HCT116 (cell line): ENCODE measurements around the gene IGSF10. TPM values are rescaled to one million over a fixed set of nuclear protein-coding genes. Genes with fewer than 3 reads are reported as not detected.

Experiments used
- ATAC-seq: fragments of 200-7000 bp; cut with Tn5 transposase; 2 replicates; pipeline ENCODE4 v1.9.1; 2020; ENCODE audit warnings: mild to moderate bottlenecking, moderate library complexity
- BruUV-seq: library from RNA; stranded (reverse); fragments of 400-500 nt; replicated peaks from 2 replicates; lab custom pipeline; 2021; lab: Mats Ljungman, UMichigan
- CTCF ChIA-PET: fragments of 300-600 bp; sonication (Branson Sonifier 250); formaldehyde crosslinking; loops from one replicate; lab custom pipeline; 2021; ENCODE audit warnings: antibody characterized with exemption; lab: Charles Lee
- POLR2A ChIA-PET: fragments of 300-600, 350-600 bp; sonication (Branson Sonifier 250); formaldehyde crosslinking; loops from one replicate; lab custom pipeline; 2021; ENCODE audit warnings: antibody characterized with exemption; lab: Charles Lee
- RAD21 ChIA-PET, 2 experiments: fragments of 300-600 bp; sonication (Branson Sonifier 250); formaldehyde crosslinking; loops; one replicate each; lab custom pipeline; 2023; ENCODE audit warnings: low total read pairs in 2 of 2; ENCODE audit not compliant: uncharacterized antibody in 2 of 2, unreplicated experiment in 2 of 2, low non-redundant PET in 1 of 2; lab: Charles Lee
- DNase-seq: peaks from one replicate; pipeline ENCODE4 v3.0.0-alpha.2; 2010; ENCODE audit warnings: low read depth, low spot score
- H2AFZ ChIP-seq: fragments of 200-600 bp; shearing (Covaris generic), sonication (generic); 2 replicates; pipeline ENCODE4 v1.6.1; 2017; ENCODE audit warnings: low read depth, mixed run types, mixed read lengths, antibody characterized with exemption, low read length; ENCODE audit not compliant: poor library complexity, severe bottlenecking
- H3K27ac ChIP-seq: 2 replicates; pipeline ENCODE4 v1.5.1; 2012; ENCODE audit warnings: low read depth, low read length
- H3K27me3 ChIP-seq: fragments of 200-600 bp; sonication (generic); 2 replicates; pipeline ENCODE4 v1.6.1; 2016; ENCODE audit warnings: mixed run types, low read length, mixed read lengths; ENCODE audit not compliant: insufficient read depth
- H3K36me3 ChIP-seq, 2 experiments: fragments of 200-500 bp in 1 of 2; fragments of 200-600 bp in 1 of 2; sonication (Bioruptor generic) in 1 of 2; sonication (generic) in 1 of 2; 2 replicates each; pipeline versions ENCODE4 v1.5.1 to v1.6.1; 2014 to 2016; ENCODE audit warnings: low read length in 2 of 2, inconsistent platforms in 1 of 2, mixed read lengths in 1 of 2, mixed run types in 1 of 2; ENCODE audit not compliant: insufficient read depth in 2 of 2, control insufficient read depth in 1 of 2
- H3K4me1 ChIP-seq, 2 experiments: fragments of 200-600 bp in 1 of 2; sonication (generic) in 1 of 2; 2 replicates each; pipeline versions ENCODE4 v1.5.1 to v1.6.1; 2012 to 2017; ENCODE audit warnings: low read length in 2 of 2, inconsistent platforms in 1 of 2, mild to moderate bottlenecking in 1 of 2, mixed read lengths in 1 of 2, mixed run types in 1 of 2, moderate library complexity in 1 of 2; ENCODE audit not compliant: insufficient read depth in 2 of 2, control insufficient read depth in 1 of 2
- H3K4me2 ChIP-seq: fragments of 200-600 bp; sonication (generic); 2 replicates; pipeline ENCODE4 v1.6.1; 2017; ENCODE audit warnings: mixed run types, low read length, mixed read lengths
- H3K4me3 ChIP-seq, 2 experiments: fragments of 200-600 bp in 1 of 2; sonication (generic) in 1 of 2; replicated peaks in 1 of 2; 2 replicates each; pipeline ENCODE4 v1.5.1; 2011 to 2016; ENCODE audit warnings: low read length in 2 of 2, control low read depth in 1 of 2, low read depth in 1 of 2, mild to moderate bottlenecking in 1 of 2, mixed read lengths in 1 of 2, mixed run types in 1 of 2
- H3K79me2 ChIP-seq: fragments of 200-600 bp; sonication (generic); 2 replicates; pipeline ENCODE4 v1.6.1; 2017; ENCODE audit warnings: mild to moderate bottlenecking, mixed run types, low read length, moderate library complexity, mixed read lengths; ENCODE audit not compliant: insufficient read depth
- H3K9ac ChIP-seq: fragments of 200-600 bp; sonication (generic); 2 replicates; pipeline ENCODE4 v1.6.1; 2016; ENCODE audit warnings: low read length, mixed read lengths
- H3K9me2 ChIP-seq: fragments of 200-600 bp; sonication (generic), shearing (Covaris generic); 2 replicates; pipeline ENCODE4 v1.6.1; 2017; ENCODE audit warnings: mixed run types, mild to moderate bottlenecking, moderate library complexity; ENCODE audit not compliant: insufficient read depth
- H3K9me3 ChIP-seq, 2 experiments: fragments of 200-500 bp in 1 of 2; fragments of 200-600 bp in 1 of 2; sonication (Bioruptor generic) in 1 of 2; sonication (generic) in 1 of 2; 2 replicates each; pipeline ENCODE4 v1.6.1; 2014 to 2017; ENCODE audit warnings: low read length in 2 of 2, mixed read lengths in 2 of 2, inconsistent platforms in 1 of 2, low read depth in 1 of 2, mild to moderate bottlenecking in 1 of 2, mixed run types in 1 of 2, moderate library complexity in 1 of 2; ENCODE audit not compliant: control insufficient read depth in 1 of 2, insufficient read depth in 1 of 2
- H4K20me1 ChIP-seq: fragments of 200-600 bp; sonication (generic), shearing (Covaris generic); 2 replicates; pipeline ENCODE4 v1.6.1; 2017; ENCODE audit warnings: mixed run types, mild to moderate bottlenecking, moderate library complexity; ENCODE audit not compliant: insufficient read depth
- CEBPB ChIP-seq: IDR thresholded peaks from 2 replicates; pipeline ENCODE4 v1.6.1; 2012; ENCODE audit warnings: low read depth
- EZH2phosphoT487 ChIP-seq: fragments of 200-600 bp; IDR thresholded peaks from 2 replicates; pipeline ENCODE4 v1.6.1; 2018; ENCODE audit warnings: antibody characterized with exemption, borderline replicate concordance
- MAX ChIP-seq: IDR thresholded peaks from 2 replicates; pipeline ENCODE4 v1.6.1; 2012
- POLR2A ChIP-seq: IDR thresholded peaks from 2 replicates; pipeline ENCODE4 v1.7.0; 2011; ENCODE audit warnings: borderline replicate concordance; ENCODE audit not compliant: insufficient read depth, insufficient read length; ENCODE audit errors: extremely low read depth
- POLR2AphosphoS5 ChIP-seq: IDR thresholded peaks from 2 replicates; pipeline ENCODE4 v1.6.1; 2011; ENCODE audit warnings: mild to moderate bottlenecking, low read depth, low read length, moderate library complexity
- YY1 ChIP-seq: IDR thresholded peaks from 2 replicates; pipeline ENCODE4 v1.6.1; 2011; ENCODE audit warnings: low read length, low read depth, moderate library complexity, mild to moderate bottlenecking; ENCODE audit not compliant: insufficient replicate concordance; ENCODE audit errors: extremely low read depth
- ZFX ChIP-seq: fragments of 450-650 bp; IDR thresholded peaks from 2 replicates; pipeline ENCODE4 v1.6.1; 2017
- intact Hi-C: fragments of 100-400 bp; cut with micrococcal nuclease; formaldehyde crosslinking; loops from 2 replicates; pipeline ENCODE4 v1.10.0; 2022
- total RNA-seq: library from RNA; stranded (reverse); gene quantifications from one replicate; pipeline ENCODE4 v1.2.1, GENCODE V29; 2021; ENCODE audit not compliant: unreplicated experiment
- TF ChIP-seq, protein P1 (sequence below): IDR thresholded peaks from 2 replicates; pipeline ENCODE4 v1.6.1; 2012; ENCODE audit warnings: low read depth

IGSF10 gene
- total RNA-seq, 1 experiment from 2014 or later: 0.02 TPM

DNA sequence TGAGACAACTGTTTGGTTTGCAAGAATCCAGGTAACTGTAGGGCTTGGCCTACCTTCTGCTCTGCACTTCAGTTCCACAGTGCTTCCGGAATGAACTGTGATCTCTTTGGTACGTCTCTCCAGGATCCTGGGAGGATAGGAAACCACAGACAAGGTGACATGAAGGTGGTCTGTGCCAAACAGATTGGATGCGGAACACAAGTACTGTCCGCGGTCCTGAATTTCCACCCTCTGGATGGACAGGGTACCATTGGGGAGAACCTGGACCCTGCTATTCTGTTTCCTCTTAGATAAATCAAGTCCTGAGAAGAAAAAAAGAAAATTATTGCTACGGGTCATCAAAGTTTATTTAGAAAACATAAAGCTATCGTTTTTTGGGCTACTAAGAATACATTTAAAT is 17.3 kb downstream of the IGSF10 start:
- Histone ChIP-seq H3K27me3 (no peaks in the 10 kb centered on the region), H3K27ac (no peak overlapping the region), H3K4me1 (no peaks in the 10 kb centered on the region), H3K9me3 (no peaks in the 10 kb centered on the region), H4K20me1 (no peaks in the 10 kb centered on the region), H3K9ac (no peak overlapping the region), H3K4me2 (no peak overlapping the region), H3K4me3 (no peak overlapping the region), H3K79me2 (no peaks in the 10 kb centered on the region), H3K9me2 (no peaks in the 10 kb centered on the region)
- CTCF ChIA-PET: interaction anchor here (1.6 kb wide), 1 partner anchor 395 kb away, joined by 4 read pairs; no protein-coding TSS in a partner anchor
- ATAC-seq: no peak
- RAD21 ChIA-PET: no interaction called here
- intact Hi-C loops: no loop called here
- no peak for TF ChIP-seq POLR2A
- no peak for TF ChIP-seq YY1
- no peak for TF ChIP-seq MAX
- TF ChIP-seq, protein P1, sequence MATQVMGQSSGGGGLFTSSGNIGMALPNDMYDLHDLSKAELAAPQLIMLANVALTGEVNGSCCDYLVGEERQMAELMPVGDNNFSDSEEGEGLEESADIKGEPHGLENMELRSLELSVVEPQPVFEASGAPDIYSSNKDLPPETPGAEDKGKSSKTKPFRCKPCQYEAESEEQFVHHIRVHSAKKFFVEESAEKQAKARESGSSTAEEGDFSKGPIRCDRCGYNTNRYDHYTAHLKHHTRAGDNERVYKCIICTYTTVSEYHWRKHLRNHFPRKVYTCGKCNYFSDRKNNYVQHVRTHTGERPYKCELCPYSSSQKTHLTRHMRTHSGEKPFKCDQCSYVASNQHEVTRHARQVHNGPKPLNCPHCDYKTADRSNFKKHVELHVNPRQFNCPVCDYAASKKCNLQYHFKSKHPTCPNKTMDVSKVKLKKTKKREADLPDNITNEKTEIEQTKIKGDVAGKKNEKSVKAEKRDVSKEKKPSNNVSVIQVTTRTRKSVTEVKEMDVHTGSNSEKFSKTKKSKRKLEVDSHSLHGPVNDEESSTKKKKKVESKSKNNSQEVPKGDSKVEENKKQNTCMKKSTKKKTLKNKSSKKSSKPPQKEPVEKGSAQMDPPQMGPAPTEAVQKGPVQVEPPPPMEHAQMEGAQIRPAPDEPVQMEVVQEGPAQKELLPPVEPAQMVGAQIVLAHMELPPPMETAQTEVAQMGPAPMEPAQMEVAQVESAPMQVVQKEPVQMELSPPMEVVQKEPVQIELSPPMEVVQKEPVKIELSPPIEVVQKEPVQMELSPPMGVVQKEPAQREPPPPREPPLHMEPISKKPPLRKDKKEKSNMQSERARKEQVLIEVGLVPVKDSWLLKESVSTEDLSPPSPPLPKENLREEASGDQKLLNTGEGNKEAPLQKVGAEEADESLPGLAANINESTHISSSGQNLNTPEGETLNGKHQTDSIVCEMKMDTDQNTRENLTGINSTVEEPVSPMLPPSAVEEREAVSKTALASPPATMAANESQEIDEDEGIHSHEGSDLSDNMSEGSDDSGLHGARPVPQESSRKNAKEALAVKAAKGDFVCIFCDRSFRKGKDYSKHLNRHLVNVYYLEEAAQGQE: peak; percentile 65
- TF ChIP-seq, all 23 proteins: peak for 1
- no peak for DNase-seq
- Histone ChIP-seq H2AFZ (no peak overlapping the region), H3K36me3 (no peaks in the 10 kb centered on the region)
- POLR2A ChIA-PET: no interaction called here
- no TSS peak for BruUV-seq

DNA sequence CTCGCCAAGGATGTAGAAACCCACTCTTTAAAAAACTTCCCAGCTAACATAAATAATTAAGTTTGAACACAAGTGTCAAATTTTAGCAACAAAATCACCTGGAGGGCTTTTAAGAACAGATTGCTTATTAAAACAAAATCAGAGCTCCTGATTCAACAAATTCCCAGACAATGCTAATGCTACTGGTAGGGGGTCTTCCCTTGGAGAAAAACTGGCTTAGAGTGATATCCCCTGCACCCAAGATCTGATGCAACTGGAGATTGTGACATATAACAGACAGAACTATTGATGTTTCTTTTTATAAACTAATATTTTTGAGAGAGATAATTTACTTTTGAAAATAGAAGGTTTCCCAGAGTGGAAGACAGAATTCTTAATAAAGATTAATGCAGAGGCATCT is 19.9 kb downstream of the IGSF10 start:
- Histone ChIP-seq H4K20me1 (no peaks in the 10 kb centered on the region), H3K79me2 (no peaks in the 10 kb centered on the region), H3K4me1 (no peaks in the 10 kb centered on the region), H3K9ac (no peak overlapping the region), H2AFZ (no peak overlapping the region), H3K9me3 (no peaks in the 10 kb centered on the region), H3K4me3 (no peak overlapping the region), H3K9me2 (no peaks in the 10 kb centered on the region), H3K36me3 (no peaks in the 10 kb centered on the region), H3K4me2 (no peak overlapping the region), H3K27ac (no peak overlapping the region), H3K27me3 (no peaks in the 10 kb centered on the region)
- POLR2A ChIA-PET: no interaction called here
- BruUV-seq: no TSS peak
- intact Hi-C loops: no loop called here
- no peak for DNase-seq
- CTCF ChIA-PET: interaction anchor here (5.5 kb wide), 1 partner anchor 397 kb away, joined by 106 read pairs; no protein-coding TSS in a partner anchor
- no peak for ATAC-seq
- RAD21 ChIA-PET: no interaction called here
- no peak for TF ChIP-seq ZFX
- no peak for TF ChIP-seq POLR2A
- no peak for TF ChIP-seq EZH2phosphoT487
- TF ChIP-seq CEBPB: no peak
- no peak for TF ChIP-seq YY1
- no peak for TF ChIP-seq POLR2AphosphoS5
- TF ChIP-seq, protein P1: no peak
